ENCODE results near the gene PURA. TPM values are rescaled to one million over a fixed set of nuclear protein-coding genes. Genes with fewer than 3 reads are reported as not detected.
"Not testable (repeated sequence)": the region's sequence is repeated elsewhere in the genome, so short reads cannot be mapped to it uniquely, and the experiment has no call there.

Gene PURA
- total RNA-seq, 1 experiment from 2014 or later, result 20.1 TPM

GRCh38 chr5:140152022-140152999 lies 38.4 kb downstream of the PURA start:
- no peak overlapping the region for H3K4me3 Mint-ChIP-seq (ENCODE audit: unreplicated experiment)
- ChIA-PET CTCF (interaction anchor here (0.6 to 10.2 kb wide), 8 partner anchors 9 to 538 kb away, joined by 3 to 215 read pairs (median 5); no protein-coding TSS in a partner anchor), POLR2A (interaction anchor here (0.7 to 1.2 kb wide), 4 partner anchors 20 to 180 kb away, joined by 3 read pairs; partner anchors contain the start of gene CYSTM1)
- no peak for DNase-seq (ENCODE audit: unreplicated experiment)
- intact Hi-C loops (cut with micrococcal nuclease), result no loop called here
- TF ChIP-seq CTCF (IDR thresholded peaks at IDR 0.05; ENCODE audit: unreplicated experiment), result no peak
- H3K9me3 Mint-ChIP-seq (ENCODE audit: unreplicated experiment), result no peaks in the 10 kb centered on the region
- H3K4me1 Mint-ChIP-seq (ENCODE audit: insufficient read depth, unreplicated experiment), result peaks cover 8% of the 10 kb centered on the region
- no peak overlapping the region for H3K27ac Mint-ChIP-seq (ENCODE audit: low read depth, unreplicated experiment)
- no TSS peak for BruUV-seq (replicated peaks)
- H3K27me3 Mint-ChIP-seq (ENCODE audit: insufficient read depth, unreplicated experiment), result no peaks in the 10 kb centered on the region
- H3K36me3 Mint-ChIP-seq (ENCODE audit: insufficient read depth, unreplicated experiment), result no peaks in the 10 kb centered on the region

GRCh38 chr5:140153255-140153654 lies 39.3 kb downstream of the PURA start:
- Mint-ChIP-seq H3K27ac (ENCODE audit: low read depth, unreplicated experiment) (no peak overlapping the region), H3K4me3 (ENCODE audit: unreplicated experiment) (no peak overlapping the region), H3K36me3 (ENCODE audit: insufficient read depth, unreplicated experiment) (no peaks in the 10 kb centered on the region), H3K27me3 (ENCODE audit: insufficient read depth, unreplicated experiment) (no peaks in the 10 kb centered on the region), H3K4me1 (ENCODE audit: insufficient read depth, unreplicated experiment) (peaks cover 9% of the 10 kb centered on the region), H3K9me3 (ENCODE audit: unreplicated experiment) (no peaks in the 10 kb centered on the region)
- ChIA-PET CTCF (interaction anchor here (0.6 to 10.2 kb wide), 9 partner anchors 10 to 537 kb away, joined by 3 to 215 read pairs (median 12); no protein-coding TSS in a partner anchor), POLR2A (interaction anchor here (0.8 to 1.6 kb wide), 5 partner anchors 16 to 84 kb away, joined by 3 to 8 read pairs (median 3); partner anchors contain the start of gene CYSTM1)
- TF ChIP-seq CTCF (IDR thresholded peaks at IDR 0.05; ENCODE audit: unreplicated experiment), result no peak
- intact Hi-C loops (cut with micrococcal nuclease), result no loop called here
- BruUV-seq (replicated peaks), result no TSS peak
- no peak for DNase-seq (ENCODE audit: unreplicated experiment)

GRCh38 chr5:140153905-140154304 lies 40.0 kb downstream of the PURA start:
- no peaks in the 10 kb centered on the region for H3K36me3 Mint-ChIP-seq (ENCODE audit: insufficient read depth, unreplicated experiment)
- no peaks in the 10 kb centered on the region for H3K27me3 Mint-ChIP-seq (ENCODE audit: insufficient read depth, unreplicated experiment)
- intact Hi-C loops (cut with micrococcal nuclease), result no loop called here
- H3K4me3 Mint-ChIP-seq (ENCODE audit: unreplicated experiment), result no peak overlapping the region
- ChIA-PET CTCF (interaction anchor here (0.6 to 10.2 kb wide), 13 partner anchors 9 to 366 kb away, joined by 3 to 215 read pairs (median 6); no protein-coding TSS in a partner anchor), POLR2A (interaction anchor here (0.7 to 1.6 kb wide), 6 partner anchors 17 to 367 kb away, joined by 3 to 8 read pairs (median 3); partner anchors contain the start of gene CYSTM1)
- no peak for DNase-seq (ENCODE audit: unreplicated experiment)
- peaks cover 9% of the 10 kb centered on the region for H3K4me1 Mint-ChIP-seq (ENCODE audit: insufficient read depth, unreplicated experiment)
- TF ChIP-seq CTCF (IDR thresholded peaks at IDR 0.05; ENCODE audit: unreplicated experiment), result no peak
- H3K9me3 Mint-ChIP-seq (ENCODE audit: unreplicated experiment), result no peaks in the 10 kb centered on the region
- no TSS peak for BruUV-seq (replicated peaks)
- peak overlapping the region; percentile 49 for H3K27ac Mint-ChIP-seq (ENCODE audit: low read depth, unreplicated experiment)

GRCh38 chr5:140154710-140155381 lies 40.9 kb downstream of the PURA start:
- POLR2A ChIA-PET, result interaction anchor here (0.6 to 1.8 kb wide), 6 partner anchors 18 to 367 kb away, joined by 3 to 8 read pairs (median 3); no protein-coding TSS in a partner anchor
- not testable (repeated sequence) for H3K9me3 Mint-ChIP-seq (ENCODE audit: unreplicated experiment); H3K27me3 Mint-ChIP-seq (ENCODE audit: insufficient read depth, unreplicated experiment); H3K4me1 Mint-ChIP-seq (ENCODE audit: insufficient read depth, unreplicated experiment); BruUV-seq (replicated peaks); DNase-seq (ENCODE audit: unreplicated experiment); H3K36me3 Mint-ChIP-seq (ENCODE audit: insufficient read depth, unreplicated experiment); H3K4me3 Mint-ChIP-seq (ENCODE audit: unreplicated experiment)
- CTCF ChIA-PET, result interaction anchor here (0.6 to 10.2 kb wide), 19 partner anchors 8 to 367 kb away, joined by 3 to 215 read pairs (median 4); no protein-coding TSS in a partner anchor
- peak overlapping the region; percentile 49 for H3K27ac Mint-ChIP-seq (ENCODE audit: low read depth, unreplicated experiment)
- intact Hi-C loops (cut with micrococcal nuclease), result loop anchor here (5.0 kb wide), 2 partner anchors 192 to 293 kb away; partner anchors contain the start of gene HBEGF
